ENCODE measurements around the gene ZNF134.

Gene ZNF134

DNA sequence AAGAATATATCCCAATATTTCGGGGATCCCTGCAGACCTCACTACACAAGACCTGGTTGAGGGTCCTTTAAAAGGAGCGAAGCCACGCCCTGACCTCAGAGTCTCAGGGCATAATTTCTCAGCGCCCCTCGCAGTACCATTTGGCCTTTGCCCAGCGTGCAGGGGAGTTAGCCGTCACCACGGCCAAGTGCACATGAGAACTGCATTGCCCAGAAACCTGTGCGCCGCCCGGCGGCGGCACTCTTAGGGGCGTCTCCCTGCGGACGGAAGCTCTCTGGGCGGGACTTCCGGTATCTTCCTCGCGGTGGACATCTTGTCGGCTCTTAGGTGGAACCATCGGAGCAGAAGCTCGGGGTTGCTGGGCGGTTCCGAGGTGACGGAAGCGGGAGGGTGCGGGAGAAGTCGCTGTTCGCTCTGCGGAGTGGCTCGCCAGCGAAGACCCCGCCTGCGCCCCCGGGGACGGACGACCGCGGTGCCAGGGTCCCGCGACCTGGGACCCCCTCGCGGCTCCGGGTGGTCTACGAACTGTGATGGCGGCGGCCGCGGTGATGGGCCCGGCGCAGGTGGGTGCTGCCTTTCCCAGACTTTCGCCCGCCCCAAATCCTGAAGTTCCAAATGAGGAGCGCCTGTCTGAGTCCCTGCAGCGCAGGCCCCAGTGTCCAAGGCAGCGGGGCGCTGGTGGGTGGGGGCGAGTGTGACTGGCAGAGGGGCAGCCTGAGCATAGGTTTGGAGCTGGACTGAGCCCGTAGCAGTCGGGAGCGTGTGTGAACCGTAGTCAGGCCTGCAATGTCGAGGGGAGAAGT is at the start of gene ZNF134:
Gene ZNF134, plus strand, starts transcription at position 302 of the 803 bp plus-strand sequence. CDS start 5,227 bp downstream, outside the sequence.
- DNase-seq (ENCODE audit: low read depth in 2 of 2) = peak; percentile 74 to 83

GRCh38 chr19:57566396-57567265 is 47.4 kb upstream of the ZNF134 start:
- no peak for DNase-seq (ENCODE audit: low read depth in 2 of 2)

DNA sequence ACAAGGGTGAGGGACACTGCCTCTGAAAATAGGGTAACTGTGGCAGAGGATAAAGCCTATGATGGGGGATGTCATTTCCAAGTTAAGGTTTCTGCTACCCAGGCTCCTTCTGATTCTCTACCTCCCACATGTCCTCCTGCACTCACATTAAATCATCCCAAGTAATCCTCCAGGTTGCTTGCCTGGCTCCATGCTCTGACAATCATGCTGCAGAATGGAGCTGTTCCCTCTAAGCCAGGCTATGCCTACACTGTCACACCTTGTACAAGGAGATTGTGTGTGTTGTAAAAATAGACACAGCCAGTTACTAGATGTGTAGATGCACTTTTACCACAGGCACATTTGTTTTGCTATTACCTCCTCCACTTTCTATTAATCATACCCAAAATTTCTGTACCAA is 43.3 kb upstream of the ZNF134 start:
- no peak for DNase-seq (ENCODE audit: low read depth in 2 of 2)

DNA sequence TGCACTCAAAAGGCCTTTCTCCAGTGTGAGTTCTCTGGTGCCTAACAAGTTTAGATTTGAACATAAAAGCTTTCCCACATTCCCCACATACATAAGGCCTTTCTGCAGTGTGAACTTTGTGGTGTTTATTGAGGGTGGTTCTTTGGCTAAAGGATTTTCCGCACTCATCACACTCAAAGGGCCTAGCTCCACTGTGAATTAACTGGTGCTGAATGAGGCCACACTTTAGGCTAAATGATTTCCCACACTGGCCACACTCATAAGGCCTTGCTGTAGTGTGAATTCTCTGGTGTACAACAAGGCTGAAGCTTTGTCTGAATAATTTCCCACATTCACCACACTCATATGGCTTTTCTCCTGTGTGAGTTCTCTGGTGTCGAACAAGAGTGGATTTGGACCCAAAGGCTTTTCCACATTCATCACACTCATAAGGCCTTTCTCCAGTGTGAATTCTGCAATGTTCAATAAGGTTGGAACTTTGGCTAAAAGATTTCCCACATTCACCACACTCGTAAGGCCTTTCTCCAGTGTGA is 41.6 kb upstream of the ZNF134 start:
- no peak for DNase-seq (ENCODE audit: low read depth in 2 of 2)

DNA sequence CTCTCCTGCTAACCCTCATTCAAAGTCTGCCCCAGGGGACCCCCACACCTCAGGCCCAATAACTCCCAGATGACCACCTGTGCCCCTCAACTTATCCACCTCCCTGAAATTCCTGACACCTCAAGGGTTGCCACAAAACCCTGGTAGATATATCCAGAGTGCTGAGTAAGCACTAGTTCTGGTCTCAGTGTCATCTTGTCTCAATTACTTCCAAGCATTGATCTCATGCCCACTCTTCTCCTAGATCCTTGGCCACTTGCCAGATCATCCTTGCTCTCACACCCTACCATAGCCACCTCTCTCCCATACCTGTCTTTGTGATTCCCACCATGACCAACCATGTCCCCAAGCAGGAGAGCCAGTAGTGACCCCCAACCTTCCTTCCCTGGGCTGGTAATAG is 37.4 kb upstream of the ZNF134 start:
- DNase-seq (ENCODE audit: low read depth in 2 of 2) = no peak

DNA sequence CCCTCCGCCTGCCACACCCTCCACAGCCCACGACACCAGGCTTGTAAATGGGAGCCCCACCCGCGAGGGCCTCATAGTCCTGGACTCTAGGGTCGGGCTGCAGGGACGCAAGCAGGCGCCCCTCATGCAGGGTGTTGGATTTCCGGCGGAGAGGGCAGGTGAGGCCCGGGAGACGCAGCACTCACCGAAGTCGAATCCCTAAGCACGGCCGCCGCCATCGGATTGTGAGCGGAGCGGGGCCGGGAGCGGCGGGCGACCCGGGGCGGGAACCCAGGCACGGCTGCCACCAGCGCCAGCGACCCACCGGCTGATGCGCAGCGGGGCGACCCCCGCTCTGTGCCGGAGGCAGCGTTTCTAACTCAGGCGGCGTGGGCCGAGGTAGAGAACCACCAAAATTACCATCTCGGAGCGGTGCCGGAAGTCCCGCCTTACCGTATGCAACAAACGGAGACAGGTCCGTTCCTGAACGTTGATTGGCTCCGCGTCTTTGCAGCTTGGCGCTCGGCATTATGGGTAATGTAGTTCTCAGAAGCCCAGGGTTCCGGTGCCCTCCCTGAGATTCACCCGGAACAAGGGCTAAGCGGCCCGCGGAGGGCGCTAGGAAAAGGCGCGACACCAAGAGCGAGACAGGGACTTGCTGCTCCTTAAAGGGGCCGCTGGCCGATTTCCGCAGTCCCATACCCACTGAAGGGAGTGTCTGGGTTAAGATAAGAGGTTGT is 35.4 kb upstream of the ZNF134 start, which contains the start of gene ZNF416:
Gene ZNF416, minus strand, starts transcription at position 425 of the 719 bp plus-strand sequence. Its CDS starts 207 bp downstream, at position 218.
- DNase-seq (ENCODE audit: low read depth in 2 of 2) = peak; percentile 77 to 84

- no peak for DNase-seq (ENCODE audit: low read depth in 2 of 2)
These were observed 30.9 kb upstream of the ZNF134 start for GRCh38 chr19:57583104-57583520.

- peak; percentile 59 to 74 for DNase-seq (ENCODE audit: low read depth in 2 of 2)
These were observed 30.3 kb upstream of the ZNF134 start, which contains the start of gene ZIK1 for GRCh38 chr19:57583521-57584416. TSS of gene ZIK1 (plus strand) at chr19:57584145. CDS start at chr19:57584357, 212 bp downstream.

DNA sequence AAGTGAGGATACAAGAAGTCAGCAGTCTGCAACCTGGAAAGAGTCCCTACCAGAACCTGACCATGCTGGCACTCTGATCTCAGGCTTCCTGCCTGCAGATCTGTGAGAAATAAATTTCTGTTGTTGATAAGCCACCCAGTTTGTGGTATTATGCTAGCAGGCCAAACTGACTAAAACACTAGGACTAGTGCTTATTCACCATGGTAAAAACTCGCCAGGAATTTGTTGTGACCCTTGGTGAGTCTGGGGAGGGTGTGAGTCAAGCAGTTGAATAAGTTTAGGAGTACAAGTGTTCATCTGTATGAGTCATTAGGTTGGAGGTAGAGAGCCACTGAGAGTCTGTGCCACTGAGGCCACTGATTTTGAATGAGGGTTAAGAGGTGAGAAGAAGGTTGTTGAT is 26.5 kb upstream of the ZNF134 start:
- no peak for DNase-seq (ENCODE audit: low read depth in 2 of 2)

DNA sequence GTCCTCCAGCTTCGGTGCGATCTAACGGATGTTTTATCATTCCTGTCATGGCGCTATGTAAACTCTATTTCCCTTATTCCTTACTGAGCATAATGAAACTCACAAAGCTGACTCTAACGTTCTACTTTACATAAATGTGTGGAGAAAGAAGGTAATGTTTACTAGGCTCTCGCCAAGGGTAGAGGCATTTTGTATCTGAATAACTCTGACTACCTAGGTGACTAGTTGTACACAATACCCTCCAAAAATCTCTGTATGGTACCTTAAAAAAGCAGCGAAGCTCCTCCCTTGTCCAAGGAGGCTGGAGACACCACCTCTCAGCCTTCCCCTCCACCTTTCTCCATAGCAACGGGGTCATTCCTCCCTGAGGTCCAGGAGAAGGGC is 14.7 kb upstream of the ZNF134 start:
- no peak for DNase-seq (ENCODE audit: low read depth in 2 of 2)

DNA sequence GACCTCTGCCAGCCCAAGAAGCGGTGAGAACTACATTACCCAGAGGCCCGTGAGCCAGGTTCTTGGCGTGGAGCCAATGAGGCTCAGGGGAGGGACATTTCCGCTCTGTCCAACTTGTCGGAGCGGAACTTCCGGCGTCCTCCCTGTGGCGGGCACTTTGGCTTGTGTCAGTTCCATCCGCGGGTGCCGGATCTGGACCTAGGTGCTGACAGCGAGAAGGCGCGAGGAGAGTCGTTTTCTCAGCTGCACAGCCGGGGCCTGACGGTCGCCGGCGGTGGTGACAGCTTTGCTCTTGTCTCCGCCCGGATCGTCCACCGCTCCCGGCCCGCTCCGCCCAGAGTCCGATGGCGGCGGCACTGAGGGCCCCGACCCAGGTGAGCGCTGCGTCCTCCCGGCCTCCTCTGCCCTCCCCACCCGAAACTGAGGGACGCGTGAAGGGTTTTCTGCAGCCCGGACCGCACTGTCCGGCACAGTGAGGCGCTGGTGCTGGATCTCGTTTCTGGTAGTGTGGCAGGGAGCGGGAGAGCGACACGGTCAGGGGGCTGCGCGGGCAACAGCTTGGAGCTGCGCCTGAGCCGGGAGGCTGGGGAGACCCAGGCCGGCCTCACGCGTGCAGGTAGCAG is 14.2 kb upstream of the ZNF134 start, which contains the start of gene ZNF530:
Gene ZNF530, plus strand, starts transcription at position 125 of the 623 bp plus-strand sequence. CDS start 4,461 bp downstream, outside the sequence.
- peak; percentile 79 to 84 for DNase-seq (ENCODE audit: low read depth in 2 of 2)

DNA sequence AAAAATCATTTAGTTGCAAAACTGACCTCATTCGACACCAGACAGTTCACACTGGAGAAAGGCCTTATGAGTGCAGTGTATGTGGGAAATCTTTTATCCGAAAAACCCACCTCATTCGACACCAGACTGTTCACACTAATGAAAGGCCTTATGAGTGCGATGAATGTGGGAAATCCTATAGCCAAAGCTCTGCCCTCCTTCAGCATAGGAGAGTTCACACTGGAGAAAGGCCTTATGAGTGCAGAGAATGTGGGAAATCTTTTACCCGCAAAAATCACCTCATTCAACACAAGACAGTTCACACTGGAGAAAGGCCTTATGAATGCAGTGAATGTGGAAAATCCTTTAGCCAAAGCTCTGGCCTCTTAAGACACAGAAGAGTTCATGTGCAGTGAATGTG is 7.1 kb upstream of the ZNF134 start:
- DNase-seq (ENCODE audit: low read depth in 2 of 2) = no peak

- DNase-seq (ENCODE audit: low read depth in 2 of 2) = no peak
These were observed 2.9 kb upstream of the ZNF134 start for GRCh38 chr19:57611113-57611512.

GRCh38 chr19:57615346-57615745 is 1.3 kb downstream of the ZNF134 start:
- DNase-seq (ENCODE audit: low read depth in 2 of 2) = no peak

GRCh38 chr19:57620673-57621348 is 6.8 kb downstream of the ZNF134 start:
- no peak for DNase-seq (ENCODE audit: low read depth in 2 of 2)

DNA sequence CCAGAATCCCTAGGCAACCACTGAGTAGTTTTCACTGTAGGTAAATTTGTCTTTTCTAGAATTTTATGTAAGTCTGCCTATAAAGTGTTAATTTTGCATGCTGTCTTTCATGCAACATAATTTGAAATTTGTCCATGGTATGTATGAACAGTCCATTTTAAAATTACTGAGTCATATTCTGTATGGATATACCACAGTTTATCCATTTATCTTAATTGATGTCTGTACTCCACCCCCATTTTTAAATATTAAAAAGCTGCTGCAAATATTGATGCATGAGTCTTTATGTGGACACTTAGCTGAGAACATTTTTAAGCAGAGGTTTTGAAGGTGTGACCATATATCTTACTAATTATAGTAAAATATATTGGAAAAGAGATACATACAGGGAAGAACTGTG is 9.0 kb downstream of the ZNF134 start:
- no peak for DNase-seq (ENCODE audit: low read depth in 2 of 2)

- peak; percentile 73 to 76 for DNase-seq (ENCODE audit: low read depth in 2 of 2)
These were observed 19.2 kb downstream of the ZNF134 start, which contains the start of gene ZNF211 for GRCh38 chr19:57632987-57633831. TSS of gene ZNF211 (plus strand) at chr19:57633168. CDS start at chr19:57633347, 179 bp downstream.

GRCh38 chr19:57633832-57634131 is 19.7 kb downstream of the ZNF134 start:
- no peak for DNase-seq (ENCODE audit: low read depth in 2 of 2)

Data from stimulated activated CD8-positive, alpha-beta memory T cell treated with anti-CD3 and anti-CD28 coated beads, Interleukin-2, amount 100 ng/mL, for 48 hours (primary cell).